MM.1S (cell line): ENCODE data around the gene SLC17A8.

Experiments used
- DNase-seq: peaks from one replicate; pipeline ENCODE4 v3.0.0-alpha.2; 2015
- H2AFZ ChIP-seq: fragments of 300-600 bp; sonication (generic); 2 replicates; pipeline ENCODE4 v1.6.0; 2016; ENCODE audit warnings: antibody characterized with exemption, low read length
- H3F3A ChIP-seq: fragments of 300-600 bp; sonication (generic); 2 replicates; pipeline ENCODE4 v1.6.1; 2016; ENCODE audit warnings: mild to moderate bottlenecking, antibody characterized with exemption, low read length, moderate library complexity, mixed read lengths; ENCODE audit not compliant: insufficient read depth
- H3K27ac ChIP-seq: fragments of 300-600 bp; sonication (generic); 2 replicates; pipeline ENCODE4 v1.5.1; 2016; ENCODE audit warnings: mild to moderate bottlenecking, low read length
- H3K27me3 ChIP-seq: fragments of 300-600 bp; sonication (generic); replicated peaks from 2 replicates; pipeline ENCODE4 v1.6.0; 2016; ENCODE audit warnings: low read length; ENCODE audit not compliant: insufficient read depth
- H3K36me3 ChIP-seq: fragments of 300-600 bp; sonication (generic); replicated peaks from 2 replicates; pipeline ENCODE4 v1.6.1; 2016; ENCODE audit warnings: mild to moderate bottlenecking, low read length, mixed read lengths; ENCODE audit not compliant: insufficient read depth
- H3K4me1 ChIP-seq: fragments of 300-600 bp; sonication (generic); 2 replicates; pipeline ENCODE4 v1.6.1; 2016; ENCODE audit warnings: low read length, mixed read lengths
- H3K4me2 ChIP-seq: fragments of 300-600 bp; sonication (generic); 2 replicates; pipeline ENCODE4 v1.6.0; 2016; ENCODE audit warnings: low read depth, low read length
- H3K4me3 ChIP-seq: fragments of 300-600 bp; sonication (generic); 2 replicates; pipeline ENCODE4 v1.5.1; 2016; ENCODE audit warnings: low read length, mixed read lengths
- H3K79me2 ChIP-seq: fragments of 300-600 bp; sonication (generic); 2 replicates; pipeline ENCODE4 v1.6.1; 2016; ENCODE audit warnings: mixed run types, low read length, mixed read lengths
- H3K9ac ChIP-seq: fragments of 300-600 bp; sonication (generic); 2 replicates; pipeline ENCODE4 v1.6.1; 2016; ENCODE audit warnings: low read length, mixed read lengths
- H3K9me2 ChIP-seq: fragments of 300-600 bp; sonication (generic); replicated peaks from 2 replicates; pipeline ENCODE4 v1.6.1; 2016; ENCODE audit warnings: mild to moderate bottlenecking, low read length, mixed read lengths; ENCODE audit not compliant: insufficient read depth
- H3K9me3 ChIP-seq: fragments of 300-600 bp; sonication (generic); replicated peaks from 2 replicates; pipeline ENCODE4 v1.6.1; 2016; ENCODE audit warnings: mild to moderate bottlenecking, low read length, mixed read lengths; ENCODE audit not compliant: insufficient read depth
- H4K20me1 ChIP-seq: fragments of 300-600 bp; sonication (generic); 2 replicates; pipeline ENCODE4 v1.6.1; 2016; ENCODE audit warnings: mild to moderate bottlenecking, low read length, moderate library complexity, mixed read lengths; ENCODE audit not compliant: insufficient read depth
- EZH2 ChIP-seq: fragments of 300-600 bp; sonication (generic); optimal IDR thresholded peaks from 2 replicates; pipeline ENCODE3; 2017; ENCODE audit warnings: low read depth, mild to moderate bottlenecking, antibody characterized with exemption, low read length, mixed read lengths
- EZH2phosphoT487 ChIP-seq: fragments of 300-600 bp; sonication (generic); IDR thresholded peaks from 2 replicates; pipeline ENCODE4 v1.6.1; 2018; ENCODE audit warnings: antibody characterized with exemption, low read length
- TF ChIP-seq, protein P1 (sequence below): fragments of 300-600 bp; sonication (generic); IDR thresholded peaks from 2 replicates; pipeline ENCODE4 v1.5.1; 2016; ENCODE audit warnings: antibody characterized with exemption, low read length, mixed read lengths

SLC17A8 gene

GRCh38 chr12:100401660-100402059 is 44.8 kb downstream of the SLC17A8 start:
- Histone ChIP-seq H3K4me1 (no peaks in the 10 kb centered on the region), H3K79me2 (no peaks in the 10 kb centered on the region), H3K36me3 (no peaks in the 10 kb centered on the region), H3K4me2 (no peak overlapping the region), H3K9me2 (no peaks in the 10 kb centered on the region), H3K4me3 (no peak overlapping the region), H4K20me1 (no peaks in the 10 kb centered on the region), H2AFZ (no peak overlapping the region), H3F3A (no peaks in the 10 kb centered on the region), H3K9me3 (no peaks in the 10 kb centered on the region), H3K27me3 (no peaks in the 10 kb centered on the region), H3K9ac (no peak overlapping the region), H3K27ac (no peak overlapping the region)
- DNase-seq: no peak
- TF ChIP-seq, protein P1, sequence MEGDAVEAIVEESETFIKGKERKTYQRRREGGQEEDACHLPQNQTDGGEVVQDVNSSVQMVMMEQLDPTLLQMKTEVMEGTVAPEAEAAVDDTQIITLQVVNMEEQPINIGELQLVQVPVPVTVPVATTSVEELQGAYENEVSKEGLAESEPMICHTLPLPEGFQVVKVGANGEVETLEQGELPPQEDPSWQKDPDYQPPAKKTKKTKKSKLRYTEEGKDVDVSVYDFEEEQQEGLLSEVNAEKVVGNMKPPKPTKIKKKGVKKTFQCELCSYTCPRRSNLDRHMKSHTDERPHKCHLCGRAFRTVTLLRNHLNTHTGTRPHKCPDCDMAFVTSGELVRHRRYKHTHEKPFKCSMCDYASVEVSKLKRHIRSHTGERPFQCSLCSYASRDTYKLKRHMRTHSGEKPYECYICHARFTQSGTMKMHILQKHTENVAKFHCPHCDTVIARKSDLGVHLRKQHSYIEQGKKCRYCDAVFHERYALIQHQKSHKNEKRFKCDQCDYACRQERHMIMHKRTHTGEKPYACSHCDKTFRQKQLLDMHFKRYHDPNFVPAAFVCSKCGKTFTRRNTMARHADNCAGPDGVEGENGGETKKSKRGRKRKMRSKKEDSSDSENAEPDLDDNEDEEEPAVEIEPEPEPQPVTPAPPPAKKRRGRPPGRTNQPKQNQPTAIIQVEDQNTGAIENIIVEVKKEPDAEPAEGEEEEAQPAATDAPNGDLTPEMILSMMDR: no peak
- no peak for TF ChIP-seq EZH2phosphoT487
- TF ChIP-seq EZH2: no peak

DNA sequence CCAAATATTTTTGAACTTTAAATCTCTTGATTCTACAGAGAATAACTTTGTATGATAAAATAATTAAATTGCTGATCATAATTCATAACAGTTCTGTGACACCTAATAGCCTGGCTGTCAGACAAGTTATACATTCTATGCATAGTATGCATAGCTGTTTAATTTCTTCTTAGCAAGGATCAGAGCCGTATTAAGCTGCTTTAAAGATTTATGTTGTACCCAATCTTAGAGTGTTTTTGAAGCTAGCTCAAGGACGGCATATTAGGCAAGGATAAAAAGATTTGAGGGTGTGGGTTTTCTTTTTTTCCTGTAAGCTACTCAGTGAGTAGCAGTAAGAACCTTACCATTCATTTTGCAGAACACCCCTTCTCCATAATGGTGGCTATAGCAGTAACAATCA is 45.9 kb downstream of the SLC17A8 start:
- Histone ChIP-seq H3K27me3 (no peaks in the 10 kb centered on the region), H4K20me1 (no peaks in the 10 kb centered on the region), H3K36me3 (no peaks in the 10 kb centered on the region), H3K4me1 (no peaks in the 10 kb centered on the region), H3K9me3 (no peaks in the 10 kb centered on the region), H3F3A (no peaks in the 10 kb centered on the region), H3K9me2 (no peaks in the 10 kb centered on the region), H3K79me2 (no peaks in the 10 kb centered on the region), H3K4me3 (no peak overlapping the region), H3K27ac (no peak overlapping the region), H3K4me2 (no peak overlapping the region), H2AFZ (no peak overlapping the region), H3K9ac (no peak overlapping the region)
- TF ChIP-seq EZH2phosphoT487 (no peak), EZH2 (no peak)
- TF ChIP-seq, protein P1: no peak
- DNase-seq: no peak

GRCh38 chr12:100403446-100403845 is 46.6 kb downstream of the SLC17A8 start:
- H3K36me3 ChIP-seq: no peaks in the 10 kb centered on the region
- no peak overlapping the region for H3K9ac ChIP-seq
- H3K9me3 ChIP-seq: no peaks in the 10 kb centered on the region
- no peak for TF ChIP-seq EZH2
- TF ChIP-seq, protein P1: no peak
- no peak for TF ChIP-seq EZH2phosphoT487
- H3K4me3 ChIP-seq: no peak overlapping the region
- H3F3A ChIP-seq: no peaks in the 10 kb centered on the region
- H2AFZ ChIP-seq: no peak overlapping the region
- no peaks in the 10 kb centered on the region for H3K79me2 ChIP-seq
- no peaks in the 10 kb centered on the region for H3K27me3 ChIP-seq
- no peak for DNase-seq
- H4K20me1 ChIP-seq: no peaks in the 10 kb centered on the region
- H3K4me1 ChIP-seq: no peaks in the 10 kb centered on the region
- no peaks in the 10 kb centered on the region for H3K9me2 ChIP-seq
- no peak overlapping the region for H3K27ac ChIP-seq
- H3K4me2 ChIP-seq: no peak overlapping the region
